Gastroesophageal sphincter (tissue), 4 donors: ENCODE measurements around the gene CYTH2. TPM values are rescaled to one million over a fixed set of nuclear protein-coding genes. Genes with fewer than 3 reads are reported as not detected.

Source experiments
- ATAC-seq: fragments of 150-250 bp; one replicate; pipeline ENCODE4 v1.9.1; 2016; ENCODE audit warnings: mild to moderate bottlenecking, moderate library complexity
- H3K27ac ChIP-seq, 4 donors: fragments of 200-600 bp; sonication (generic) in 3 of 4; 1 replicate in 3 of 4; 2 replicates in 1 of 4; pipeline ENCODE4 v1.5.1; 2016 to 2019
- H3K27me3 ChIP-seq: fragments of 200-600 bp; sonication (generic); one replicate; pipeline ENCODE4 v1.5.1; 2019
- H3K36me3 ChIP-seq, 2 donors: fragments of 200-600 bp; sonication (generic); one replicate each; pipeline ENCODE4 v1.5.1; 2019; ENCODE audit warnings: control low read depth in 1 of 2
- H3K4me1 ChIP-seq, 3 donors: fragments of 200-600 bp; sonication (generic); 1 replicate in 2 of 3; 2 replicates in 1 of 3; pipeline ENCODE4 v1.5.1; 2016 to 2019; ENCODE audit warnings: control low read depth in 2 of 3
- H3K4me3 ChIP-seq, 2 donors: fragments of 200-600 bp; sonication (generic); one replicate each; pipeline ENCODE4 v1.5.1; 2019; ENCODE audit warnings: mild to moderate bottlenecking in 1 of 2, moderate library complexity in 1 of 2
- H3K9me3 ChIP-seq, 3 donors: fragments of 200-600 bp; sonication (generic); one replicate each; pipeline ENCODE4 v1.5.1; 2017 to 2019; ENCODE audit warnings: control low read depth in 2 of 3
- EP300 ChIP-seq: sonication (generic); formaldehyde crosslinking; IDR thresholded peaks from one replicate; pipeline ENCODE4 v1.6.1; 2017; ENCODE audit warnings: antibody characterized with exemption, mild to moderate bottlenecking
- POLR2A ChIP-seq, 2 donors: fragments of 450-650 bp; IDR thresholded peaks; one replicate each; pipeline ENCODE4 v1.6.1; 2017; ENCODE audit warnings: antibody characterized with exemption in 2 of 2, mild to moderate bottlenecking in 2 of 2, moderate library complexity in 1 of 2
- POLR2AphosphoS5 ChIP-seq: sonication (generic); formaldehyde crosslinking; IDR thresholded peaks from one replicate; pipeline ENCODE4 v1.6.1; 2017; ENCODE audit warnings: antibody characterized with exemption
- WGBS, 2 donors: methylation state at CpG; one replicate each; pipeline ENCODE4 v1.1.5; 2018; ENCODE audit warnings: low coverage in 1 of 2; 5-methylcytosine and 5-hydroxymethylcytosine counted together
- total RNA-seq, 4 donors: library from RNA; depleted of rRNA; stranded (reverse); fragments of >200 nt; gene quantifications; one replicate each; pipeline ENCODE4 v1.1.0, GENCODE V29; 2016
- TF ChIP-seq, protein P1 (sequence below), 4 experiments: fragments of 200-600 bp in 2 of 4; fragments of 450-650 bp in 2 of 4; sonication (generic) in 1 of 4; IDR thresholded peaks; one replicate each; pipeline ENCODE4 v1.5.1; 2017 to 2019; ENCODE audit warnings: antibody characterized with exemption in 4 of 4, mild to moderate bottlenecking in 2 of 4, moderate library complexity in 2 of 4

Gene CYTH2
- total RNA-seq, 4 donors from 2014 or later = 28.6 to 56.7 (median 47.0) TPM

DNA sequence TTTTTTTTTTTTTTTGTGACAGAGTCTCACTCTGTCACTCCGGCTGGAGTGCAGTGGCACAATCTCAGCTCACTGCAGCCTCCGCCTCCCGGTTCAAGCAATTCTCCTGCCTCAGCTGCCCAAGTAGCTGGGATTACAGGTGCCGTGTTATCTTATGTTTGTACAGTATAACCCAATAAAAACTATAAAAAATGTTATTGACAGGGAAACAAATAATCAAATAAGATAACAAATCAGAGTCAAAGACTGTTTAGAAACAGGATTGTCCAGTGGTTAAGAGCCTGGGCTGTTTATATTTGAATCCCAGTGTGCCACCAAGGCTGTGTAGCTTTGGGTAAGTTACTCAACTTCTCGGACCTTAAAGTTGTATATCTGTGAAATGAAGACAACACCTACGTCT lies 61.6 kb downstream of the CYTH2 start:
- no peak for ATAC-seq
- TF ChIP-seq EP300 (no peak), POLR2AphosphoS5 (no peak), POLR2A (IDR thresholded peaks at IDR 0.05) (no peak)
- TF ChIP-seq, protein P1, sequence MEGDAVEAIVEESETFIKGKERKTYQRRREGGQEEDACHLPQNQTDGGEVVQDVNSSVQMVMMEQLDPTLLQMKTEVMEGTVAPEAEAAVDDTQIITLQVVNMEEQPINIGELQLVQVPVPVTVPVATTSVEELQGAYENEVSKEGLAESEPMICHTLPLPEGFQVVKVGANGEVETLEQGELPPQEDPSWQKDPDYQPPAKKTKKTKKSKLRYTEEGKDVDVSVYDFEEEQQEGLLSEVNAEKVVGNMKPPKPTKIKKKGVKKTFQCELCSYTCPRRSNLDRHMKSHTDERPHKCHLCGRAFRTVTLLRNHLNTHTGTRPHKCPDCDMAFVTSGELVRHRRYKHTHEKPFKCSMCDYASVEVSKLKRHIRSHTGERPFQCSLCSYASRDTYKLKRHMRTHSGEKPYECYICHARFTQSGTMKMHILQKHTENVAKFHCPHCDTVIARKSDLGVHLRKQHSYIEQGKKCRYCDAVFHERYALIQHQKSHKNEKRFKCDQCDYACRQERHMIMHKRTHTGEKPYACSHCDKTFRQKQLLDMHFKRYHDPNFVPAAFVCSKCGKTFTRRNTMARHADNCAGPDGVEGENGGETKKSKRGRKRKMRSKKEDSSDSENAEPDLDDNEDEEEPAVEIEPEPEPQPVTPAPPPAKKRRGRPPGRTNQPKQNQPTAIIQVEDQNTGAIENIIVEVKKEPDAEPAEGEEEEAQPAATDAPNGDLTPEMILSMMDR (IDR thresholded peaks at IDR 0.05) = no peak
- H3K4me1 ChIP-seq = no peaks in the 10 kb centered on the region
- 77 to 79% methylated on average over 2 to 6 of the region's 6 CpGs for WGBS, 2 donors
- peaks cover 34% of the 10 kb centered on the region for H3K27me3 ChIP-seq
- no peak overlapping the region for H3K4me3 ChIP-seq
- no peaks in the 10 kb centered on the region for H3K36me3 ChIP-seq
- peaks cover 0 to 43% (median 0%) of the 10 kb centered on the region in 3 donors for H3K9me3 ChIP-seq
- no peak overlapping the region for H3K27ac ChIP-seq

Other genes with a start within 250 kb of the CYTH2 start
- gene CARD8, start 213.5 kb upstream of the CYTH2 start, total RNA-seq = 10 to 100 TPM; 18.7 to 30.4 (median 22.4) TPM
- under 1 TPM in 2 of 4 donors, not detected in 2; 0.27 to 0.64 TPM for gene ZNF114, start 199.3 kb upstream of the CYTH2 start, total RNA-seq
- gene EMP3, start 143.8 kb upstream of the CYTH2 start, total RNA-seq = 10 to 100 TPM; 36.3 to 74.2 (median 56.5) TPM
- 10 to 100 TPM in 1 of 4 donors, 1 to 10 TPM in 3; 2.8 to 13.1 (median 6.6) TPM for gene TMEM143, start 105.4 kb upstream of the CYTH2 start, total RNA-seq
- not detected for gene SYNGR4, start 105.0 kb upstream of the CYTH2 start, total RNA-seq
- 10 to 100 TPM; 60.4 to 87.9 (median 70.8) TPM for gene KDELR1, start 77.8 kb upstream of the CYTH2 start, total RNA-seq
- under 1 TPM in 3 of 4 donors, not detected in 1; 0.08 to 0.62 (median 0.47) TPM for gene GRIN2D, start 75.7 kb upstream of the CYTH2 start, total RNA-seq
- gene GRWD1, start 23.4 kb upstream of the CYTH2 start, total RNA-seq = 10 to 100 TPM; 28.9 to 33.1 (median 32.7) TPM
- under 1 TPM in 3 of 4 donors, not detected in 1; 0.16 to 0.42 (median 0.27) TPM for gene KCNJ14, start 13.8 kb upstream of the CYTH2 start, total RNA-seq
- 1 to 10 TPM in 1 of 4 donors, under 1 TPM in 3; 0.13 to 1.2 (median 0.30) TPM for gene LMTK3, start 42.5 kb downstream of the CYTH2 start, total RNA-seq
- 1 to 10 TPM in 2 of 4 donors, under 1 TPM in 1, not detected in 1; 0.93 to 3.9 (median 1.0) TPM for gene SULT2B1, start 82.8 kb downstream of the CYTH2 start, total RNA-seq
- not detected for gene SPACA4, start 137.4 kb downstream of the CYTH2 start, total RNA-seq
- 1 to 10 TPM in 1 of 4 donors, not detected in 3; 1.5 TPM for gene FAM83E, start 145.7 kb downstream of the CYTH2 start, total RNA-seq
- 1,000 to 10,000 TPM; 1,261 to 2,300 (median 1,588) TPM for gene RPL18, start 149.8 kb downstream of the CYTH2 start, total RNA-seq
- gene SPHK2, start 150.1 kb downstream of the CYTH2 start, total RNA-seq = 10 to 100 TPM in 3 of 4 donors, 1 to 10 TPM in 1; 7.2 to 17.9 (median 13.7) TPM
- 10 to 100 TPM in 2 of 4 donors, 1 to 10 TPM in 2; 2.9 to 16.8 (median 8.9) TPM for gene DBP, start 168.0 kb downstream of the CYTH2 start, total RNA-seq
- 10 to 100 TPM in 3 of 4 donors, 1 to 10 TPM in 1; 10.0 to 28.5 (median 12.5) TPM for gene CA11, start 176.8 kb downstream of the CYTH2 start, total RNA-seq
- gene NTN5, start 203.6 kb downstream of the CYTH2 start, total RNA-seq = 1 to 10 TPM in 2 of 4 donors, under 1 TPM in 1, not detected in 1; 0.78 to 2.3 (median 1.1) TPM
- gene FUT2, start 226.6 kb downstream of the CYTH2 start, total RNA-seq = 1 to 10 TPM in 1 of 4 donors, not detected in 3; 3.4 TPM